K562 (cell line): ENCODE data around the gene WIPF3. TPM values are rescaled to one million over a fixed set of nuclear protein-coding genes. Genes with fewer than 3 reads are reported as not detected.

Experiments
- CBX2 ChIP-seq: fragments of 200-600 bp; sonication (generic); IDR thresholded peaks from one replicate; pipeline ENCODE4 v1.6.1; 2012; ENCODE audit warnings: mild to moderate bottlenecking, low read length, inconsistent platforms; ENCODE audit not compliant: insufficient read depth, poor library complexity, severe bottlenecking
- FOSL1 ChIP-seq: fragments of 200-800 bp; sonication (Bioruptor generic); conservative IDR thresholded peaks from 2 replicates; pipeline ENCODE4 v1.6.1; 2016; ENCODE audit warnings: missing genetic modification characterization, missing compliant biosample characterization
- NKRF ChIP-seq: fragments of 450-650 bp; IDR thresholded peaks from 2 replicates; pipeline ENCODE4 v1.6.1; 2016; ENCODE audit warnings: borderline replicate concordance
- THRA ChIP-seq: fragments of 450-650 bp; IDR thresholded peaks from 2 replicates; pipeline ENCODE4 v1.6.1; 2017; ENCODE audit warnings: mild to moderate bottlenecking, moderate library complexity
- ZBTB2 ChIP-seq: fragments of 450-650 bp; IDR thresholded peaks from 2 replicates; pipeline ENCODE4 v1.6.1; 2016; ENCODE audit warnings: antibody characterized with exemption
- ZNF354B ChIP-seq: fragments of 250-450 bp; sonication (Bioruptor Pico); IDR thresholded peaks from 2 replicates; pipeline ENCODE4 v1.4.0; 2020
- polyA plus RNA-seq, 8 experiments: library from polyadenylated mRNA; depleted of rRNA in 4 of 8; stranded (reverse) in 5 of 8; unstranded in 3 of 8; fragments of >200 nt; fragmentation: Nextera tagmentation in 2 of 8; fragmentation: Illumina TruSeq in 1 of 8; extraction: Ambion mirVana in 2 of 8; extraction: Trizol in 1 of 8; gene quantifications; 2 replicates each; pipeline versions ENCODE4 v1.2.1 to v1.2.3, GENCODE V29; 2011 to 2014; ENCODE audit warnings: inconsistent platforms in 1 of 8, missing spikeins in 1 of 8
- total RNA-seq, 7 experiments: library from RNA; depleted of rRNA in 6 of 7; stranded (reverse); fragments of >200 nt in 6 of 7; fragmentation: Illumina TruSeq in 2 of 7; extraction: Trizol in 2 of 7; gene quantifications; 2 replicates each; pipeline versions ENCODE4 v1.2.1 to v1.2.3, GENCODE V29; 2011 to 2021; ENCODE audit warnings: low replicate concordance in 1 of 7

Gene WIPF3
- total and polyA plus RNA-seq, 9 of the 15 experiments (the other 6 are each of a cell fraction or from before 2014, with no cell fraction given) = 0.18 to 3.2 (median 1.7) TPM

GRCh38 chr7:29940199-29940598 is 133.9 kb downstream of the WIPF3 start (continued):
- no peak for TF ChIP-seq NKRF
- no peak for TF ChIP-seq THRA
- no peak for TF ChIP-seq ZBTB2
- TF ChIP-seq CBX2 = no peak
- no peak for TF ChIP-seq FOSL1 (tag)
- no peak for TF ChIP-seq ZNF354B
